Activated T-cell treated with anti-CD3 and anti-CD28 coated beads for 1 hour (primary cell): ENCODE results near the gene PLA2G15.
"Not testable (repeated sequence)": the region's sequence is repeated elsewhere in the genome, so short reads cannot be mapped to it uniquely, and the experiment has no call there.

Experiments
- DNase-seq: peaks from one replicate; pipeline ENCODE4 v3.0.0-alpha.2; 2020; ENCODE audit warnings: low read depth

The PLA2G15 gene

DNA sequence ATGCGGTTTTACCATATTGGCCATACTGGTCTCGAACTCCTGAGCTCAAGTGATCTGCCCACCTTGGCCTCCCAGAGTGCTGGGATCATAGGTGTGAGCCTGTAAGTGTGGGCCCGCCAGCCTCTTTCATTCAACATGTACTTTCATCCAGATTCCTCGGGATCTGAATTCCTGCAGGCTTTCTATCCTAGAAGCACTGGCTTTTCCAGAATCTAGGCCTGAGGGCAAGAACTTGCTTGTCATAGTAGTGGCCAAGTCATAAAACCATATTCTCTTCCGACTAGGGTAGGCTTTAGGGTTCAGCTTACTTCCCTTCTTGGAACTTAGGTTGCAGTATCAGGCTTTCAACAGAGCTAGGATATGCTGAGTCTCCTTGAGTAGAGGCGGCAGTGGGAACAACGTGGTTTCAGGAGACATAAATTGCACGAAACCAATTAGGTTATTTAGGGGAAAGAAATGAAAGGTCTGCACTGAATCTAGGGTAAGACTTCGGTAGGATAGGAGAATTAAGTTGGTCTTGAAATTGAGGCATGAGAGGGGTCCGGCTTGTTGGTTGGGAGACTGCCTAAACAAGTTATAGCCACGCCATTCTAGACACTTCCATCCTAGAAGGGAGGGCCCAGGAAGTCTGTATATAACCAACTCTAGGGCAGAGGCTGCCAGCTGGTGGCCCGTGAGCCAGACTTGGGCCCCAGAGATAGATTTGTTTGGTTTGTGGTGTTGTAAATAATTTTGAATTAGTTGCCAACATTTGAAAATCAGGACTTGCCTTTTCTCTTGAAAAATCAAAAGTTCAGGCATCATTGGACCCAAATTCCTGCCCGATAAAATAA, 34.8 kb downstream of the PLA2G15 start:
- no peak for DNase-seq

DNA sequence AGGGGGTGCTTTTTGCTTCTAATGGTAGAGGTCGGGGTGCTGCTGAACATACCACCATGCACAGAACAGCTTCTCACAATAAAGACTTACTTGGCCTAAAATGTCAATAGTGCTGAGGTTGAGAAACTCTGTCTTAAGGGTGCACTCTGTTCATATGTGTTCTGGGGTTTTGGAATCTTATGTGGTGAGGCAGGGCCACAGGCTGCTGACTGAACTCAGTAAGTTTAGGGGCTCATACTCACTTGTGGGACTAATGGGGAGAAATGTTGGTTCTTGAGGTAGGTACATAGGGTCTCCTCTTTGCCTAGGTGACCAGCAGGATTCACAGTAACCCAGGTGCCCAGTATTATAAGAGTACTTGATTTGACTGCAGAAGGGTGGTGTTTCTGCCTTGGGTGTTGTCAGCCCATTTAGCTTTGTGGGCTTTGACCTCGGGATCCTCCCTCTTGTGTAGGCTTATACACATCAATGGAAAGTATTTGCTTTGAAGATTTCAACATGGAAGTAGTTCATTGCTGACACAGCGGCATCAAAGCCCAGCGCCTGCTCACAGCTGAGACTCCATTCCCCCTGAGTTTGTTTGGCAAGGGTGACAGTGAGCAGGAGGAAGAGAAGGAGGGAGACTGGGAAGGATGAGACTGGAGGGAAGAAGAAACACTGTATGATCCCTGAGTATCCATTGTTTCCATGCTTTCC, 36.3 kb downstream of the PLA2G15 start:
- DNase-seq, result no peak

DNA sequence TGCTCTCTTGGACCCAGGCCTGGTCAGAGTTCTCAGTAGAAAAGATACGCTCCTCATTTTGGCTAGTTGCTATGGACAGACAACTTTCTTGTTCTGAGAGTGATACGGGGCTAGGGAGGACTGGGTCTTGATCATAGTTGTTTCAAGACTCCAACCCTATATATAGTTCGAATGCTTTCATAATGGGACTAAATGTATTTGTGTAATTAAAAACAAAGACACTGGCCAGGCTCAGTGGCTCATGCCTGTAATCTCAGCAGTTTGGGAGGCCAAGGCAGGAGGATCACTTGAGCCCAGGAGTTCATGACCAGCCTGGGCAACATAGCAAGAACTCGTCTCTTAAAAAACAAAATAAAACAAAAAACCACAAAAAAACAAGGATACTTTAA, 36.9 kb downstream of the PLA2G15 start:
- no peak for DNase-seq

GRCh38 chr16:68283346-68283745, 38.2 kb downstream of the PLA2G15 start:
- no peak for DNase-seq

GRCh38 chr16:68283801-68284598, 38.8 kb downstream of the PLA2G15 start:
- no peak for DNase-seq

DNA sequence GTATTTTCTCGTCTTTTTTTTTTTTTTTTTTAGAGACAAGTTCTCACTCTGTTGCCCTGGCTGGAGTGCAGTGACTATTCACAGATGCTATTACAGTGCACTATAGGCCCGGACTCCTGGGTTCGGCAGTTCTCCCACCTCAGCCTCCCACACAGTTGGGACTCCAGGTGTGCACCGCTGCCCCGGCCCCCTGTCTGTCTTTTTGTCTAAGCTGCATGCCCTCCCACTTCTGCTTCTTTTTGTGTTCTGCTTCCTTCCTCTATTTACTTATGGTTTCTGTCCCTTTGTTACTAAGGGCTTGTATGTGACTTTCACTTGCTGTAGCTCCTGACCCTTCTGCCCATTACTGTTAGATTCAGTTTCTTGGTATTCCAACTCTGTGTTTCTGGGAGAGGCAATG, 39.7 kb downstream of the PLA2G15 start:
- DNase-seq, result no peak

- DNase-seq, result no peak
Observed at GRCh38 chr16:68285683-68286082, 40.5 kb downstream of the PLA2G15 start.

GRCh38 chr16:68286153-68287074, 41.2 kb downstream of the PLA2G15 start:
- no peak for DNase-seq

DNA sequence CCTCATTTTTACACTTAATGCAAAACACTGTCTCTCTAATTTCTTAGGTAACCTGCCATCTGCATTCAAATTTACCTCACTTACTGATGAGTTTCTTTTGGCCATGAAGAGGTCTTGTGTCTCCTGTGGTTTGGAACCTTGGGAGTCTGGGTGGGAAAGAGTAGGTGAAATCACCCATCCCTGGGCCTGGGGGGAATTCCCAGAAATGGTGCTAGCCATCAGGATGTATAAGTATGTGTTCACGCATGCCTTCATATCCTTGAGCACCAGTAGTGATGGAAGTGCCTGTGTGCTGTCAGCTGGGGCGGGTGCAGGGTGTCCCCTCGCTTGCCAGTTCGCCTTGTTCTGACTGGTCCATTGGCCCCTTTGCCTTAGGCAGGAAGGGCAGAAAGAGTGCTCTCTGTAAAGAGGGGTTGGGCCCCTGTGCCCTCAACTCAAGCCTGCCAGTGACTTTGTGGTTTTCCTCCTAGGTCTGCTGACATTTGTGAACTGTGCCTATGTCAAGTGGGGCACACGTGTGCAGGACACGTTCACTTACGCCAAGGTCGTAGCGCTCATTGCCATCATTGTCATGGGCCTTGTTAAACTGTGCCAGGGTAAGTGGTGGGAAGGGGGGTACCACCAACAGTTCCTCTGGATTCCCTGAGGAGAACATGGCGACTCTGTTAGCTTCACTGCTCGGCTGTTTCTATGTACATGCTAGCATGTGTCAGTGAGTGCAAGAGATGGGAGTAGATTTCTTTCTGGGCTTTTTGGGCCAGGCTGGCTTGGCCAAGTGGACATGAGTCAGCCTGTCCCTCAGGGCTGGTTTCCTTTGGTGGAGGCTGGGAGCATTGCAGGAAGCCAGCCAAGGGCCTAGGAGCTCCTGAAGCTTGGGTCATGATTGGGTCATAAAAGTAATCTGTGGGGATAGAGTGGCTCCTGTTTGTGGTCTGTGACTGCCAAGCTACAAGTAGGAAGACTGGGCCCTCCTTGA, 42.4 kb downstream of the PLA2G15 start:
- no peak for DNase-seq

DNA sequence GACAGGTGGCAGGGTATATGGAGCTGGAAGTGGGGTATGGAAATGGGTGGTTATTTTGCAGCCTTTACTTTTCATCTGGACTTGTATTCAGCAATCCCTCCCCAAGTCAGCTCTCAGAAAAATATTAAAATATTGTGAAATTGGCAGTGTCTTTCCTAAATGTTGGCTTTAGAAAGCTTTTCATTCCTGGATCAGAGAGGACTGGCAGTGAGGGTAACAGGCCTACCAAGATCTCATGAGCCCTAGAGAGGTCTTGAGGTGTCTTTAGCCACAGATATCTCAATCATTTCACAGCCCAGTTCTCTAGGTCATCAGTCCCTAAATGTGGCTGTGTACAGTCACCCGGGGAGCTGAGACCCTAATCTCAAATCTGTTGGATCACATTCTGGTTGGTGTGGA, 43.1 kb downstream of the PLA2G15 start:
- no peak for DNase-seq

DNA sequence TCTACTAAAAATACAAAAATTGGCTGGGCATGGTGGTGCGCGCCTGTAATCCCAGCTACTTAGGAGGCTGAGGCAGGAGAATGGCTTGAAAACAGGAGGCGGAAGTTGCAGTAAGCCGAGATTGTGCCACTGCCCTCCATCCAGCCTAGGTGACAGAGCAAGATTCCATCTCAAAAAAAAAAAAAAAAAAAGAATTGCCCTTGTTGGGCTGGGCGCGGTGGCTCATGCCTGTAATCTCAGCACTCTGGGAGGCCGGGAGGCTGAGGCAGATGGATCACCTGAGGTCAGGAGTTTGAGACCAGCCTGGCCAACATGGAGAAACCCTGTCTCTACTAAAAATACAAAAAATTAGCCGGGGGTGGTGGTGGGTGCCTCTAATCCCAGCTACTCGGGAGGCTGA, 43.6 kb downstream of the PLA2G15 start:
- DNase-seq, result not testable (repeated sequence)

GRCh38 chr16:68289202-68289601, 44.0 kb downstream of the PLA2G15 start:
- DNase-seq, result no peak

DNA sequence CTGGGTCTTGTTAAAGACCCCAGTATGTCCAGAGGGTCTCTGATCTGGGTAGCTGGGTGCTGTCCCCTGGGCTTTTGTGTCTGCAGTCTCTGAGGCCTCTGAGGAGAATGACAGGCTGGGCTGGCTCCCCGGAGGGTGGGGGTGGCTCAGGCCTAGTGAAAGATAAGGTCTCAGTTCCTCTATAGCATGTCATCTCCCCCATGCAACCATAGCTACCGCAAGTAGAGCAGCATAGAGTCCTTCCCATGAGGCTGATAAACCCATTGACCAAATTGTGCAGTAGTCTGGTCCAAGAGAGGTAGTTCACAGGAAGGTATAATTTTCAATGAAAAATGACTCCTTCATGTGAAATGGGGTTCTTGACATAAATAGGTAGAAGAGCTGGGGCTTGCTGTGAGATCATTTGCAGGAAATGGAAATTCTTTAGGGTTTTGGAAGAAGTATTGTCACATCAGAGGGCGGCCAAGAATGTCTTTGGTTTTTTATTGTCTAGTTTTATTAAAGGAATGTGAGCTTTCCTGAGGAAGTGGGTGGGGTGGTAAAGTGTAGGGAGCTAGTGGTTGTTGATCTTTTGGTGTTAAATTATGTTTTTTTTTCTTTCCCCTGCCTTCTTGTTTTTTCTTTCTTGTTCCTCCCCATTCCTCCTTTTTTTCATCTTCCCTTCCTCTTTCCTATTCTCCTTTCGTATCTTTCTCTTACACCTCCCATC, 44.6 kb downstream of the PLA2G15 start:
- DNase-seq, result peak; percentile 36

GRCh38 chr16:68290450-68290849, 45.3 kb downstream of the PLA2G15 start:
- DNase-seq, result no peak

GRCh38 chr16:68291227-68291626, 46.1 kb downstream of the PLA2G15 start:
- DNase-seq, result no peak

- DNase-seq, result no peak
Observed at GRCh38 chr16:68292425-68292824, 47.3 kb downstream of the PLA2G15 start.

DNA sequence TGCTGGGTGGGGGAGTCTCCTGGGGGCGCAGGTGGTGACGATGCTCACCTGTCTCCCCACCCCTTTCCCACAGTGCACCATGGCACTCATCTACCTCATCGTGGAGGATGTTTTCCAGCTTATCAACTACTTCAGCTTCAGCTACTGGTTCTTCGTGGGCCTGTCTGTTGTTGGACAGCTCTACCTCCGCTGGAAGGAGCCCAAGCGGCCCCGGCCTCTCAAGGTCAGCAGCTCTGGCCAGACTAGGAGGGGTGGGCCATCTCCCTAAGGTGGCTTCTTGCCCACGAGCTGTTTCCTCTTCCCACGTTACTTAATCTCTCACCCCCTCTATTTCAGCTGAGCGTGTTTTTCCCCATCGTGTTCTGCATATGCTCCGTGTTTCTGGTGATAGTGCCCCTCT, 51.1 kb downstream of the PLA2G15 start:
- no peak for DNase-seq

GRCh38 chr16:68296693-68297092, 51.5 kb downstream of the PLA2G15 start:
- no peak for DNase-seq

GRCh38 chr16:68297908-68298307, 52.7 kb downstream of the PLA2G15 start:
- DNase-seq, result no peak

DNA sequence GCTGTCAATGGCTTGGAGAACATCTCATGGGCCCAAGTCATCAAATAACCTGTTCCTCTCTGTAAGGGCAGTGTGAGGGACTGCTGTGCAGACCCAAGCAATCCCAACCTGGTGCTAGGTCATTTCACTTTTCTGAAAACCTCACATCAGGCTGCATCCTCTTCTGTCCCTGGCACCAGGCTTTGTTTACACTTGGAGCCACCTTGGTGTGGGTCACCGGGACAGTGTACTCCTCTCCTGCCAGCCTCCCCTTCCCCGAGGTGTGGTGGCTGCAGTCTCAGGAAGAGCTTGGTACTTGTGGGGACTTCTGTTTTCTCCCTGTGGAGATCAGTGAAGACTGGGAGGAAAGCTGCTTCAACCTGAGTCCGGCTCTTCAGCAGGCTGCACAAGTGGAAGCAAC, 53.1 kb downstream of the PLA2G15 start:
- no peak for DNase-seq
